IMR-90 (cell line): ENCODE results near the gene TRNAU1AP. TPM values are rescaled to one million over a fixed set of nuclear protein-coding genes. Genes with fewer than 3 reads are reported as not detected.

Experiments used
- ATAC-seq: fragments of 200-7000 bp; cut with Tn5 transposase; 2 replicates; pipeline ENCODE4 v1.9.1; 2020; ENCODE audit warnings: low read depth, mild to moderate bottlenecking, moderate library complexity
- BruUV-seq: library from RNA; stranded (reverse); fragments of 400-500 nt; replicated peaks from 2 replicates; lab custom pipeline; 2021; lab: Mats Ljungman, UMichigan
- CTCF ChIA-PET: fragments of 300-600 bp; formaldehyde crosslinking; extraction: SDS; loops from one replicate; lab custom pipeline; 2021; ENCODE audit warnings: antibody characterized with exemption; lab: Yijun Ruan, JAX
- POLR2A ChIA-PET: fragments of 300-600 bp; sonication (Branson Sonifier 250); formaldehyde crosslinking; loops from one replicate; lab custom pipeline; 2022; ENCODE audit warnings: antibody characterized with exemption; ENCODE audit not compliant: unreplicated experiment; lab: Charles Lee
- DNase-seq: peaks from one replicate; pipeline ENCODE4 v3.0.0; 2013
- H2AFZ ChIP-seq: replicated peaks from 2 replicates; pipeline ENCODE3; 2013; ENCODE audit warnings: low read length, mild to moderate bottlenecking; ENCODE audit not compliant: poor library complexity
- H2AK5ac ChIP-seq: 2 replicates; pipeline ENCODE4 v1.6.1; 2013; ENCODE audit warnings: low read depth, low read length, inconsistent platforms
- H2AK9ac ChIP-seq: replicated peaks from 2 replicates; pipeline ENCODE3; 2013; ENCODE audit warnings: mild to moderate bottlenecking, low read depth, low read length, moderate library complexity; ENCODE audit not compliant: poor library complexity
- H2BK120ac ChIP-seq: 2 replicates; pipeline ENCODE4 v1.6.1; 2013; ENCODE audit warnings: low read depth, low read length, inconsistent platforms
- H2BK15ac ChIP-seq: 3 replicates; pipeline ENCODE4 v1.6.1; 2013; ENCODE audit warnings: low read depth, low read length, inconsistent platforms
- H2BK20ac ChIP-seq: 2 replicates; pipeline ENCODE4 v1.6.1; 2013; ENCODE audit warnings: low read depth, mild to moderate bottlenecking, inconsistent platforms, low read length, moderate library complexity
- H2BK5ac ChIP-seq: 2 replicates; pipeline ENCODE4 v1.6.1; 2013; ENCODE audit warnings: mild to moderate bottlenecking, low read depth, low read length, inconsistent platforms; ENCODE audit not compliant: poor library complexity, severe bottlenecking
- H3K14ac ChIP-seq: replicated peaks from 2 replicates; pipeline ENCODE4 v1.6.1; 2013; ENCODE audit warnings: low read depth, low read length, inconsistent platforms
- H3K18ac ChIP-seq: 2 replicates; pipeline ENCODE4 v1.6.1; 2013; ENCODE audit warnings: low read depth, low read length, control low read depth
- H3K23ac ChIP-seq: 2 replicates; pipeline ENCODE4 v1.6.1; 2013; ENCODE audit warnings: low read depth, low read length, inconsistent platforms
- H3K27ac ChIP-seq: 2 replicates; pipeline ENCODE4 v1.5.1; 2013; ENCODE audit warnings: mild to moderate bottlenecking, control low read depth, low read length; ENCODE audit not compliant: insufficient read depth
- H3K27me3 ChIP-seq: 2 replicates; pipeline ENCODE4 v1.6.1; 2013; ENCODE audit warnings: low read length; ENCODE audit not compliant: control insufficient read depth, insufficient read depth
- H3K36me3 ChIP-seq: 2 replicates; pipeline ENCODE4 v1.6.1; 2013; ENCODE audit warnings: low read length, mixed read lengths; ENCODE audit not compliant: control insufficient read depth, insufficient read depth
- H3K4ac ChIP-seq: 2 replicates; pipeline ENCODE4 v1.6.1; 2013; ENCODE audit warnings: low read depth, low read length, inconsistent platforms
- H3K4me1 ChIP-seq: 2 replicates; pipeline ENCODE4 v1.6.1; 2013; ENCODE audit warnings: low read length, mixed read lengths; ENCODE audit not compliant: control insufficient read depth, insufficient read depth
- H3K4me2 ChIP-seq: 2 replicates; pipeline ENCODE4 v1.6.1; 2013; ENCODE audit warnings: low read depth, mild to moderate bottlenecking, control low read depth, low read length, moderate library complexity
- H3K4me3 ChIP-seq: 2 replicates; pipeline ENCODE4 v1.5.1; 2013; ENCODE audit warnings: low read depth, mild to moderate bottlenecking, control low read depth, low read length, moderate library complexity; ENCODE audit not compliant: insufficient read depth
- H3K56ac ChIP-seq: 2 replicates; pipeline ENCODE4 v1.6.1; 2013; ENCODE audit warnings: low read length, inconsistent platforms; ENCODE audit not compliant: insufficient read depth; ENCODE audit errors: extremely low read depth
- H3K79me1 ChIP-seq, 2 experiments: 2 replicates each; pipeline ENCODE4 v1.6.1; 2013; ENCODE audit warnings: low read length in 2 of 2, inconsistent platforms in 1 of 2, low read depth in 1 of 2
- H3K9ac ChIP-seq: 2 replicates; pipeline ENCODE4 v1.6.1; 2013; ENCODE audit warnings: low read depth, low read length, control low read depth
- H3K9me1 ChIP-seq: 2 replicates; pipeline ENCODE4 v1.6.1; 2013; ENCODE audit warnings: low read length, inconsistent platforms; ENCODE audit not compliant: insufficient read depth
- H3K9me3 ChIP-seq: 2 replicates; pipeline ENCODE4 v1.6.1; 2013; ENCODE audit warnings: low read length; ENCODE audit not compliant: control insufficient read depth, insufficient read depth
- H4K20me1 ChIP-seq: 2 replicates; pipeline ENCODE4 v1.6.1; 2013; ENCODE audit warnings: low read length, inconsistent platforms; ENCODE audit not compliant: insufficient read depth
- H4K5ac ChIP-seq: 2 replicates; pipeline ENCODE4 v1.6.1; 2013; ENCODE audit warnings: mild to moderate bottlenecking, low read depth, low read length, control low read depth
- H4K8ac ChIP-seq, 2 experiments: 2 replicates each; pipeline ENCODE4 v1.6.1; 2013; ENCODE audit warnings: low read depth in 2 of 2, low read length in 2 of 2, control low read depth in 1 of 2, inconsistent platforms in 1 of 2
- H4K91ac ChIP-seq: 2 replicates; pipeline ENCODE4 v1.6.1; 2013; ENCODE audit warnings: low read depth, low read length, inconsistent platforms; ENCODE audit not compliant: insufficient read depth
- BHLHE40 ChIP-seq: fragments of 150-350 bp; IDR thresholded peaks from 2 replicates; pipeline ENCODE4 v1.6.1; 2016; ENCODE audit warnings: mild to moderate bottlenecking, low read depth, low read length
- CEBPB ChIP-seq: IDR thresholded peaks from 2 replicates; pipeline ENCODE4 v1.6.1; 2012; ENCODE audit warnings: low read depth, low read length, improper control_type of control experiment
- CHD1 ChIP-seq: IDR thresholded peaks from 2 replicates; pipeline ENCODE4 v1.6.1; 2012; ENCODE audit warnings: low read depth, low read length, improper control_type of control experiment
- FOS ChIP-seq: fragments of 150-350 bp; IDR thresholded peaks from 2 replicates; pipeline ENCODE4 v1.6.1; 2016; ENCODE audit warnings: low read depth, low read length
- MAFK ChIP-seq: IDR thresholded peaks from 2 replicates; pipeline ENCODE4 v1.6.1; 2012; ENCODE audit warnings: low read depth, low read length, improper control_type of control experiment
- MAZ ChIP-seq: IDR thresholded peaks from 2 replicates; pipeline ENCODE4 v1.6.1; 2012; ENCODE audit warnings: low read depth, mild to moderate bottlenecking, low read length, improper control_type of control experiment, moderate library complexity, borderline replicate concordance
- MXI1 ChIP-seq: IDR thresholded peaks from 2 replicates; pipeline ENCODE4 v1.6.1; 2012; ENCODE audit warnings: low read depth, mild to moderate bottlenecking, low read length, moderate library complexity, borderline replicate concordance
- NFE2L2 ChIP-seq: fragments of 150-350 bp; IDR thresholded peaks from 2 replicates; pipeline ENCODE4 v1.6.1; 2016; ENCODE audit warnings: low read depth, mild to moderate bottlenecking, low read length
- POLR2A ChIP-seq: IDR thresholded peaks from 2 replicates; pipeline ENCODE4 v1.6.1; 2012; ENCODE audit warnings: mild to moderate bottlenecking, low read depth, low read length
- RAD21 ChIP-seq: IDR thresholded peaks from 2 replicates; pipeline ENCODE4 v1.6.1; 2012; ENCODE audit warnings: low read length, improper control_type of control experiment
- RCOR1 ChIP-seq: IDR thresholded peaks from 2 replicates; pipeline ENCODE4 v1.6.1; 2012; ENCODE audit warnings: mild to moderate bottlenecking, low read length, improper control_type of control experiment; ENCODE audit not compliant: insufficient replicate concordance
- SMC3 ChIP-seq: fragments of 150-350 bp; IDR thresholded peaks from 2 replicates; pipeline ENCODE4 v1.6.1; 2016; ENCODE audit warnings: low read depth, mild to moderate bottlenecking, antibody characterized with exemption, low read length, moderate library complexity
- WGBS, 2 experiments: methylation state at CpG; one replicate each; pipeline versions ENCODE4 v1.1.5 to v1.1.7; 2013; ENCODE audit warnings: missing lambda C conversion rate in 2 of 2; ENCODE audit not compliant: insufficient read length in 1 of 2; ENCODE audit errors: extremely low coverage in 2 of 2; 5-methylcytosine and 5-hydroxymethylcytosine counted together
- dilution Hi-C: fragments of 300-500 bp; cut with HindIII; formaldehyde crosslinking; loops from one replicate; pipeline ENCODE4 v1.14.3; 2018; ENCODE audit warnings: low sequenced_read_pairs; ENCODE audit not compliant: unreplicated experiment
- in situ Hi-C: fragments of 300-500 bp; cut with MboI; formaldehyde crosslinking; loops from 3 replicates; pipeline ENCODE4 v1.14.3; 2019; ENCODE audit warnings: low sequenced_read_pairs, inconsistent platforms, mixed read lengths
- intact Hi-C: fragments of 100-400 bp; cut with micrococcal nuclease; formaldehyde crosslinking; loops from 2 replicates; pipeline ENCODE4 v1.10.0; 2022
- polyA plus RNA-seq, 3 experiments: library from polyadenylated mRNA; depleted of rRNA; stranded (reverse); fragments of >200 nt; gene quantifications; 2 replicates each; pipeline ENCODE4 v1.2.3, GENCODE V29; 2012; ENCODE audit warnings: low replicate concordance in 1 of 3
- total RNA-seq: library from RNA; depleted of rRNA; stranded (reverse); fragments of >200 nt; gene quantifications from 2 replicates; pipeline ENCODE4 v1.2.3, GENCODE V29; 2012
- TF ChIP-seq, protein P1 (sequence below): fragments of 150-350 bp; IDR thresholded peaks from 2 replicates; pipeline ENCODE4 v1.6.1; 2016; ENCODE audit warnings: low read depth, mild to moderate bottlenecking, low read length, moderate library complexity, borderline replicate concordance
- TF ChIP-seq, protein P2 (sequence below): conservative IDR thresholded peaks from 2 replicates; pipeline ENCODE4 v1.5.1; 2012; ENCODE audit warnings: mild to moderate bottlenecking, low read depth, low read length, improper control_type of control experiment

TRNAU1AP gene
- total and polyA plus RNA-seq, 2 of the 4 experiments (the other 2 are of a cell fraction) = 23.3 to 23.8 TPM

- H3K79me1 ChIP-seq = no peaks in the 10 kb centered on the region
- H3K14ac ChIP-seq = peak overlapping the region; percentile 59; the same call in 1 of the 2 replicates
- 15% methylated on average over 21 of the region's 81 CpGs; no CpG with 5 or more reads in 1 of the 2 experiments for WGBS, 2 experiments
- intact Hi-C loops = no loop called here
- in situ Hi-C loops = no loop called here
- BruUV-seq = no TSS peak
- no peaks in the 10 kb centered on the region for H3K27me3 ChIP-seq
- DNase-seq (no peak), ATAC-seq (peak; percentile 77)
- peak overlapping the region; percentile 51 to 77; a peak in 2 of 4 replicates for H4K8ac ChIP-seq
- H3K4ac ChIP-seq = peak overlapping the region; percentile 35; the same call in 1 of the 2 replicates
- no peak overlapping the region for H2BK15ac ChIP-seq
- H4K5ac ChIP-seq = no peak overlapping the region; the same call in 1 of the 2 replicates
- peak overlapping the region; percentile 44 for H3K9ac ChIP-seq
- no peak overlapping the region for H3K27ac ChIP-seq
- no peak overlapping the region for H3K56ac ChIP-seq
- H3K9me1 ChIP-seq = peaks cover 3% of the 10 kb centered on the region
- dilution Hi-C loops = no loop called here
- no peak overlapping the region for H2BK5ac ChIP-seq
- ChIA-PET POLR2A (no interaction called here), CTCF (no interaction called here)
- H2AFZ ChIP-seq = peak overlapping the region; percentile 86
- H2BK120ac ChIP-seq = peak overlapping the region; percentile 64
- no peaks in the 10 kb centered on the region for H4K20me1 ChIP-seq
- peak overlapping the region; percentile 40 for H3K4me3 ChIP-seq
- H3K4me1 ChIP-seq = peaks cover 6% of the 10 kb centered on the region
- H3K4me2 ChIP-seq = peak overlapping the region; percentile 87
- H3K18ac ChIP-seq = no peak overlapping the region
- no peaks in the 10 kb centered on the region for H3K36me3 ChIP-seq
- H4K91ac ChIP-seq = no peak overlapping the region
- H3K23ac ChIP-seq = peak overlapping the region; percentile 85
- no peak overlapping the region for H2BK20ac ChIP-seq
- no peaks in the 10 kb centered on the region for H3K9me3 ChIP-seq
- peak overlapping the region; percentile 91 for H2AK9ac ChIP-seq
- no peak overlapping the region; the same call in 1 of the 2 replicates for H2AK5ac ChIP-seq
- TF ChIP-seq, protein P1, sequence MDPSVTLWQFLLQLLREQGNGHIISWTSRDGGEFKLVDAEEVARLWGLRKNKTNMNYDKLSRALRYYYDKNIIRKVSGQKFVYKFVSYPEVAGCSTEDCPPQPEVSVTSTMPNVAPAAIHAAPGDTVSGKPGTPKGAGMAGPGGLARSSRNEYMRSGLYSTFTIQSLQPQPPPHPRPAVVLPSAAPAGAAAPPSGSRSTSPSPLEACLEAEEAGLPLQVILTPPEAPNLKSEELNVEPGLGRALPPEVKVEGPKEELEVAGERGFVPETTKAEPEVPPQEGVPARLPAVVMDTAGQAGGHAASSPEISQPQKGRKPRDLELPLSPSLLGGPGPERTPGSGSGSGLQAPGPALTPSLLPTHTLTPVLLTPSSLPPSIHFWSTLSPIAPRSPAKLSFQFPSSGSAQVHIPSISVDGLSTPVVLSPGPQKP = no peak
- no peak for TF ChIP-seq POLR2A
- no peak for TF ChIP-seq MAZ
- no peak for TF ChIP-seq RAD21
- no peak for TF ChIP-seq BHLHE40
- no peak for TF ChIP-seq RCOR1
- no peak for TF ChIP-seq FOS
- TF ChIP-seq CEBPB = no peak
- no peak for TF ChIP-seq SMC3
- TF ChIP-seq CHD1 = no peak
- TF ChIP-seq, protein P2, sequence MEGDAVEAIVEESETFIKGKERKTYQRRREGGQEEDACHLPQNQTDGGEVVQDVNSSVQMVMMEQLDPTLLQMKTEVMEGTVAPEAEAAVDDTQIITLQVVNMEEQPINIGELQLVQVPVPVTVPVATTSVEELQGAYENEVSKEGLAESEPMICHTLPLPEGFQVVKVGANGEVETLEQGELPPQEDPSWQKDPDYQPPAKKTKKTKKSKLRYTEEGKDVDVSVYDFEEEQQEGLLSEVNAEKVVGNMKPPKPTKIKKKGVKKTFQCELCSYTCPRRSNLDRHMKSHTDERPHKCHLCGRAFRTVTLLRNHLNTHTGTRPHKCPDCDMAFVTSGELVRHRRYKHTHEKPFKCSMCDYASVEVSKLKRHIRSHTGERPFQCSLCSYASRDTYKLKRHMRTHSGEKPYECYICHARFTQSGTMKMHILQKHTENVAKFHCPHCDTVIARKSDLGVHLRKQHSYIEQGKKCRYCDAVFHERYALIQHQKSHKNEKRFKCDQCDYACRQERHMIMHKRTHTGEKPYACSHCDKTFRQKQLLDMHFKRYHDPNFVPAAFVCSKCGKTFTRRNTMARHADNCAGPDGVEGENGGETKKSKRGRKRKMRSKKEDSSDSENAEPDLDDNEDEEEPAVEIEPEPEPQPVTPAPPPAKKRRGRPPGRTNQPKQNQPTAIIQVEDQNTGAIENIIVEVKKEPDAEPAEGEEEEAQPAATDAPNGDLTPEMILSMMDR = no peak
- no peak for TF ChIP-seq MXI1
- TF ChIP-seq NFE2L2 = no peak
- no peak for TF ChIP-seq MAFK
Observed at GRCh38 chr1:28592321-28593071, 39.6 kb downstream of the TRNAU1AP start.
